HG02884 (cell line): ENCODE measurements around the gene PDZD8.
"Not testable (repeated sequence)": the region's sequence is repeated elsewhere in the genome, so short reads cannot be mapped to it uniquely, and the experiment has no call there.

Source experiments
- ATAC-seq: cut with Tn5 transposase; IDR thresholded peaks from one replicate; pipeline ENCODE4 v1.9.1; 2021; ENCODE audit warnings: mild to moderate bottlenecking, moderate library complexity; ENCODE audit not compliant: unreplicated experiment

PDZD8 gene

DNA sequence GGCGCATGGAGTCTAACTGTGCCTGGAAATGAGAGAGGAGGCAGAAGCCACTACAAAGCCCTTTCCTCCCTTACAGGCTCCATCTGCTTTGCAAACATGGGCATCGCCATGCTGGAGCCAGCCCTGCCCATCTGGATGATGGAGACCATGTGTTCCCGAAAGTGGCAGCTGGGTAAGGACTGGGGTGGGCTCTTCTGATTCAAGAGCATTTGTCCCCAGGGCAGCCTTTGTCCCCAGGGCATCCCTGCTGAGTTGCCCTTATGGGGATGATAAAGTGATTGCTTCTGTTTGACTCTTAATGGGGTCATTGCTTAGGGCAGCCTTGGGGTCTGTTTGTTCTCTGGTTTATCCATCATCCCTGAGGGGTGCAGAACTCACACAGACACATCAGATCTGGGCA, 117.5 kb downstream of the PDZD8 start:
- no peak for ATAC-seq

DNA sequence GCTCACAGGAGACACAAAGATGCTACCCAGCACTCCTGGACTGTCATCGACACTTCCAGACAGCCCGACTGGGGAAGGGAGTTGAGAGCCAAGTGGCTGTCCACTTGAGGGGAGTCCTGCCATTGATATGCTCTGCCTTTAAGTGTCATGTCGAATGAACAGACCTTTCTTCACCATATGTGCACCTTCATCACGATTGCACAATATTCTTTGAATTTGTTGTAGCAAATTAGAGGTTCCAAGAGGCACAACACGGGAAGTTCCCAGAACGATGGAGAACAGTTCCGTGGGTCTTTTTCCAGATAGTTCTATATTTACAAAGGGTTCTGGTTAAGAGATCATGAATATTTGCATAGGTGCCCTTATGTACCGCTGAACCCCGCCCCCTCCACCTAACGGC, 118.3 kb downstream of the PDZD8 start:
- no peak for ATAC-seq

DNA sequence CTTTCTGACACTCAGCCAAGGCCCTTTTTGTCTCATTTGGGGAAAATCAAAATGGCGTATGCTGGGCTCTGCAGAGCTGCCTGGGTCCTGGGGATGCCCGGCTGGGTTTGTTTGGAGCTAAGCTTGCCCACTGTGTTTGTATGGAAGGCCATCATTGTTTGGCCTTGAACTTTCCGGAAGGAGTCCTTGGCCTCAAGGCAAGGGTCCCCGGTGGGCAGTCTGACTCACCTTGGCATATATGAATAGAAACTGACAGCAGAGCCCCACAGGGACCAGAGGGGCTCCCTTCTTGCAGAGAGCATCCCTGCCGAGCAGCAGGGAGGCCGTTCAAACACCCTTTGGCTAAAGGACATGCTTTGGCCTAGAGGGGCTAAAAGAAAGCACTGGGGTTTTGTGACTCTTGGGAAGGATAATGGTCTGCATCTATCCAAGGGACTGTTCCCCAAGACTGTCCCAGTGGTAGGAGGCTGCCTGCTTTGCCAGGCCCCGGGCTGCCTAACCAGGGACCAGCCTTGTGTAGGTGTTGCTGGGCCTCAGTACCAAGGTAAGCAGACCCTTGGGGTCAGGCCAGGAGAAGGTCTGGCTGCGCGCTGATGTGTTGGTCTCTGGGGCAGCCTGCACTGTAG, 119.3 kb downstream of the PDZD8 start:
- ATAC-seq = no peak

DNA sequence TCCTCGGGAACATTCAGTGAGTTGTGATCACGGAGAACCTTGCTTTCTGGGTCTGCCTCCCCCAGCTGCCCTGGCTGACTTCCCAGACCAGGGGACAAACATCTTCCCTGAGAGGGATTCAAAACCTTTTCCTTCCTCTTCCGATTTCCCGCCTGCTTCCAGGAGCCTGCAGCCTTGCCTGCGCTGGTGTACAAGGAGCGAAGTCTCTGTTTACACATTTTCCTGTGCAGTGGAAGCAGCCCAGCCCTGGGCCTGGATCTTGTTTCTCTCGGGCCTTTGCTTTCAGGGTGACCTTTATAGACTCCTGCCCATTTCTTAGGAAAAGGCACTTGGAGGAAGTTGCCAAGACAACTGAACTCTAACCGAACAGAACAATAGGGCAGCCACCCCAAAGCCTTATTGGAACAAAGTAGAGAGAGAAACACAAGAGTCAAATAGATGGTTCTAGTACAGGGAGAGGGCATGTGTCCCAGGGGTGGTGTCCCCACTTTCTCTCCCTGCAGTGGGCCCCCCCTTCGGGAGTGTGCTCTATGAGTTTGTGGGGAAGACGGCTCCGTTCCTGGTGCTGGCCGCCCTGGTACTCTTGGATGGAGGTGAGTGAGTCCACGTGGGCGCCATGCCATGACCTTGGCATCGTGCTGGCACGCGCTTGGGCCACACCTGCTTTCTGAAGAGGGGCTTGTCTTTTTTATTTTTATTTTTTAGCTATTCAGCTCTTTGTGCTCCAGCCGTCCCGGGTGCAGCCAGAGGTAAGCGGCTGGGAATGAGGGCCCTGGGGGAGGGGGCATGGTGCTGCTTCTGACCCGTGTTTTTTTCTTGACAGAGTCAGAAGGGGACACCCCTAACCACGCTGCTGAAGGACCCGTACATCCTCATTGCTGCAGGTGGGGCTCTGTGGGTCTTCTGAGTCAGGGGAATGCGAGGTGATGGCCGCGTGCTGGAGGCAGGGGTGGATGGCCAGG, 120.2 kb downstream of the PDZD8 start:
- no peak for ATAC-seq

DNA sequence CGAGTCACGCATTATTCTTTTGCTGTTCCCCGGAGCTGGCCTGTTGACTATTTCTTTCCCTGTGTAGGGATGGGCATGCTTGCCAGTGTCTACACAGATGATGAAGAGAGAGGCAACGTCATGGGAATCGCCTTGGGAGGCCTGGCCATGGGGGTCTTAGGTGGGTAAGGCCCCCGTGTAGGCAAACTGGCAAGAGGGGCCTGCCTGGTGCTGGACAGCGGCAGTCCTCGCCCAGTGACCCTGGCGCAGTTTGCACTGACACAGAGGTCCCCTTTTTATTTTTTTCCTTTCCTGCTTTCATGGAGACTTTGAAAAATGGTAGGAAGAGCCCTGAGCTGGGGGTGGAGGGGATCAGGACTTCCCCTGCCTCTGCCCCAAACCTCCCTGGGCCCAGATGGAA, 120.9 kb downstream of the PDZD8 start:
- ATAC-seq = no peak

DNA sequence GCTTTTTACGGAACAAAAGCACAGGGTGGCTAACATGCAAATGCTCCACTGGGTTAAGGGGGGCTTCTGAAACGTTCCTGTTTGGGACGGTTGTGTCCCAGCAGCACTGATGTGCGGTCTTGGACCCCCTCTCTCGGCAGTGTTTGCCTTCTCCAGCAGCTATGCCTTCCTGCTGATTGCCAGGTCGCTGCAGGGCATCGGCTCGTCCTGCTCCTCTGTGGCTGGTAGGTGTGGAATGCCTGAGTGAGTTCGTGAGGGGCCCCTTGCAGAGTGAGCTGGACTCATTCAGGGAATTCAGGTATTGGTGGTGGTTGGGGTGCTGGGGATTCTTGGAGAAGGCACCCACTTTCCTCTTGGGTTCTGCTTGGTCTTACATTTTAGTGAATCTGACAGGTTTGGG, 121.3 kb downstream of the PDZD8 start:
- ATAC-seq = no peak

DNA sequence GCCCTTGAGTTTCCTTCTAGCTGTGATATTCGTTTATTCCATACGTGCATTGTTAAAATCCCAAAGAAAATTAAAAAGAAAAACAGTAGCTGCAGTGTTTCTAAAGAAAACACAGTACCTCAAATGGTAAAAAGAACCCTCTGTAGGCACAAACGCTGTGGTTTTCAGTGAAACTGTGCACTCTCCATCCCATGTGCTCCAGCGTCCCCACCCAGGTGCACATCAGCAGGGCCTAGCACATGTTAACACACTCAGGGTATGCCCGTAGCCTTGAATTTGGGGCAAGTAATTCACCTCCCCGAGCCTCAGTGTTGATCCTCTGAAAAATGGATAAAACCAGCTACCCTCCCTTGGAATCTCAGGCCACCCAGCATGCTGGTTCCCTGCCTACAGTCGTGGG, 124.8 kb downstream of the PDZD8 start:
- ATAC-seq = no peak

DNA sequence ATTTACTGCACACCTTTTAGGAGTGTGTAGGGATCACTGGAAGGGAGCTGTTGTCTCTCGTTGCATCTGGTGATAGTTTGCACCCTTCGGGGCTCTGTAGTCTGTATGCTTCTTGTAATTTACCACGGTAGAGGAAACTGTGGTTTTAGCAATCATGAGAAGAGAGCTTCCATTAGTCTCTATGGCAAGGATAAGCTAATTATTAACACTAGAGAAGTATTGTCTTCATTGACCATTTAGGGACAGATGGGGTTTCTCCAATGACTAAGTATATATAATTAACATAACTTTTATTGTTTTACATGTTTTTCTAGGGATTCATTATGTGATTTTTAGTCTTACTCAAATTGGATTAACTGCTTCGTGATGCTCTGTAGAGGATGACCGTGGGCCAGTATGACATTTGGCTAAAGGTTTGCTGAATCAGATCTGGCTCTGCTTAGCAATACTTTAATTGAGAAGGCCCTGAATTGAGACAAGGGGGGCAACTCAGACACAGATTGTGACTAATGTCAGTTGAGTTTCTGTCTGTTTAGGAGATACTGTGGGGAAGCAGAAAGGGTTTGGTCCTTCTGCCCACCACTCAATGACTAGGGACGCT, 125.6 kb downstream of the PDZD8 start:
- ATAC-seq = no peak

DNA sequence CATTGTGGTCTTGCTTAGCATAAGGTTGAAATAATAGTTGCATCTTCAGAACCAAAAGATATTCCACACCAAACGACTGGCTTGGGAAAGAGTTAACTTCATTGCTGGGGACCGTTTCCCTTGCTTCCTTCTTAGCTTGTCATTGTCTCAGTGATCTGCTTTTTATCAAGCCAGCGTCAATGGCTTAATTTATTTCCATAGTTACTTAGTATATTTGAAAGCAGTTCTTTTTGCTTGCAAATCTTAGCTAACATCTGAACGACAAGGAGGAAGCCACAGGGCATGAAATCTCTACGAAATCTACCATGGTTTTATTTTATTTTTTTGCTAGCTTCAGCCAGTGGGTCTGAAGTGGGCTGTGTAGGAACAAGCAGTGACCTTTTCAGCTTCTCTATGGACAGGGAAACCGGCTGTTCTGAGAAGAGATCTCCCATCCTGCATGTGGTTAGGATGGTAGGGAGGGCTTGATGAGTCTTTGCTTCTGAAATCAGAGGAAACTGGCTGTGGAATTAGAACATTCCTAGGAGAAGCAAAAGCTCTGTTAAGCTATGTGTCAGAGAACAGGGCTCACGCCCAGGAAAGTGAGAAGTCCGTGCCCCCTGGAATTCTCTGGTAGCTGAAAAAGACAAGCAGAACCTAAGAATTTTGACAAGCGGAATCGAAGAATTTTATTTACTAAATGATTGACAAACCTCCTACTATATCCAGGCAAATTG, 126.3 kb downstream of the PDZD8 start:
- no peak for ATAC-seq

DNA sequence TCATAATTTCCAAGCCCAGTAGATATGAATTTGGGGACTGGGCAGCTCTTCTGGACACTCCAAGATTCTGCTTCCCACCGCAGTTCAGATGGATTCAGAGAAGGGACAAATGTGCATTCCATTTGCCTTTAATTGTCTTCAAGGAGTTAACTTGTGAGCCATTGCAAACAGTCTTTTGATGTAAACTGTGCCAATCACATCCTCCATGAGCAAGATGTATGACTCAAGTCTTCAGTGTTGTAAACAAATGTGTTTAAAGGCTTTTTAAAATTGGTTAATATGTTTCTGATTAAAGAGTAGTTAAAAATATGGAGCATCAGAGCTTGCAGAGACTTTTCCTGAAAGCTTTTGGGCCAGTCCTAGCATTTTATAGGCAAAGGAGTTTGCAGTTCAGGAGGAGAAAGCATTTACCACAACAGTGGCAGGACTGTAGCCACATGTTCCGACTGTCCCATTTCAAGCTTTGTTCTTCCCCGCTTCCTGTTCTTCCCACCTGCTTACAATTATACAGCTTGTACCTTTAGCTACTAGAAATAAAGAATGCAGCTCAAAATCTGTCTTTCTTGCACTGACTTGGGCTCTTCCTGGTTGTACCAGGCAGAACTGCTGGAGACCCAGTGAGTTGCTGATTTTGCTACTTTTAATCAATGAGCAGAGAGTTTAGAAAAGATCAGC, 128.1 kb downstream of the PDZD8 start:
- ATAC-seq = no peak

DNA sequence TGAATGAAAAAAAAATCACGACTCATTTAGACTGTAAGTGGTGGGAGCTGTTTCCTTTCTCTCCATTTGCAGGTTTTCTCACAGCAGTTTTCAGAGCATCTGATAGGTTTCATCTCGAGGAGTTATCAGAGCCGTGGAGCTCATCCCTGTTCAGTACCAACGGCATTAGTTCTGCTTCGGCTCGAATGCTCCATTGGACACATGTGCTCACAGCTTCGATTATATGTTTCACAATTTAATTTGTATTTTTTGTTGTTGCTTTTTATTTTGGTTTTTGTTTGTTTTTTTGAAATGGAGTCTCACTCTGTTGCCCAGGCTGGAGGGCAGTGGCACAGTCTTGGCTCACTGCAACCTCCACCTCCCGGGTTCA, 132.8 kb downstream of the PDZD8 start:
- ATAC-seq = no peak

DNA sequence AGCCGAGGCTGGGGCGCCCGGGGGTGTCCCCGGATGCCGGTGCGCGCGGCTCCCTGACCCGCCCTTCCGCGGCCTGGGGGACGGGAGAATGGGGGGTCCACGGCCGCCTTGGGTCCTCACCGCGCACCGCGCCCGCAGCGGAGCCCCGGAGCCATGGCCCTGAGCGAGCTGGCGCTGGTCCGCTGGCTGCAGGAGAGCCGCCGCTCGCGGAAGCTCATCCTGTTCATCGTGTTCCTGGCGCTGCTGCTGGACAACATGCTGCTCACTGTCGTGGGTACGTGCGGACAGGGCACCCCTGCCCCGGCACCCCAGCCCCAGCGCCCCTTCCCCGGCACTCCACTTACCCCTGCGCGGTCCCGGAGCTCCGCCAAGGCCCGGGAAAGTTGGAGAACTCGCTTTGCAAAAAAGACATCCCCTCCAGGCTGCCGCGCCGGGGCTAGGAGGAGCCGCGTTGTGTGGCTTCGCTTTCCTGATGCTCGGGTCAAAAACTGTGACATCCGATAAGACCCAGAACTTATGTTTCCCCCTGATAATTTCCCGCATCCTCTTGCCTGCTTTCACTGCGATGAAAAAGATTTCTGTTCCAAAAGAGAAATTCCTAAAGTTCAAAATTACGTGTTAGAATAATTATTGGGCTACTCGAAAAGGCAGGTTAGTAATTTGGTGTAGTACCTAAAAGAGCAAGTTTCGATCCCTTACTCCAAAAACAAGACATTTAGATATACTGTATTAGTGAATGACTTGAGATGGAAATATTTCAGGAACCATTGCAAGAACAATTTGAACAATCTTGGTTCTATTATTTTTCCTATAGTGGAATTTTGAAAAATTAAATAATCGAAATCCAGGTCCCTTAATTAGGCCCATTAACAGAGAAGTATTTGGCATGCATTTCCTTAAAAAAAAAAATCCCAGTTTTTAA, 133.4 kb downstream of the PDZD8 start:
- no peak for ATAC-seq

DNA sequence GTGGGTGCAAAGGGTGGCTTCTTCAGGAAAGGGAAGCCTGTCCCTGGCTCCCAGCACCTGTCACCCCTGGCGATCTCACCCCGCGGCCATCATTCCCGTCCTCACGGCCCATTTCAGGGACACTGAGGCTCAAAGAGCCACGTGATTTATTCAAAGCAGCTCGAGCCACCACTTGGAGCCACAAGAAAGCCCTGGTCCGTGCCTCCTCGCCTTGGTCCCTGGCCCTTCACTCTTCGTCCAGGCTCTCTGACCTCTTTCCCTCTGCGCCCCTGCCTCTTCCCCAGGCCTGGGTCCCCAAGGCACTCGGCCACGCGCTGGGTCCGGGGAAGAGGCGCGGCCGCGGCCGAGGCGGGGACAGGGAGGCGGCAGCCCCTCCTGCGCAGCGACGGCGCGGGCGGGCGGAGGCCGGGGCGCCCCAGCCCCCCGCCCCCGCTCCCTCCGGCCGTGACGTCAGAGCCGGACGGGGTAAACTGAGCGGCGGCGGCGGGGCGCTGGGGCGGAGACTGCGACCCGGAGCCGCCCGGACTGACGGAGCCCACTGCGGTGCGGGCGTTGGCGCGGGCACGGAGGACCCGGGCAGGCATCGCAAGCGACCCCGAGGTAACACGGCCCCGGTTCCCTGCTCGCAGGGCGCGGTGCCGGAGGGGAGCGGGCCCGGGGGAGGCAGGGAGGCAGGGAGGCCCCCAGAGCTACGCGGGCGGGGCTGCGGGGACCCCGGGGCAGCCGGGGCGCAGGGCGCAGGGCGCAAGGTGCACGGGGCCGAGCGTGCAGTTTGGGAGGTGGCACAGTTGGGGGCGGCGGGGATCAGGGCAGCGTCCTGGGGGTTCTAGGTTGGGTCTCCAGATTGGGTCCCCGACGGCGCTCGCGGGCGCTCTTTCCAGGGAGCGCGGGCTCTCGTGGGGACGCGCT, 134.4 kb downstream of the PDZD8 start, which contains the start of gene SLC18A2:
SLC18A2 (plus strand) TSS at position 494 of the 909 bp plus-strand sequence. CDS start 580 bp downstream, outside the sequence.
- no peak for ATAC-seq

DNA sequence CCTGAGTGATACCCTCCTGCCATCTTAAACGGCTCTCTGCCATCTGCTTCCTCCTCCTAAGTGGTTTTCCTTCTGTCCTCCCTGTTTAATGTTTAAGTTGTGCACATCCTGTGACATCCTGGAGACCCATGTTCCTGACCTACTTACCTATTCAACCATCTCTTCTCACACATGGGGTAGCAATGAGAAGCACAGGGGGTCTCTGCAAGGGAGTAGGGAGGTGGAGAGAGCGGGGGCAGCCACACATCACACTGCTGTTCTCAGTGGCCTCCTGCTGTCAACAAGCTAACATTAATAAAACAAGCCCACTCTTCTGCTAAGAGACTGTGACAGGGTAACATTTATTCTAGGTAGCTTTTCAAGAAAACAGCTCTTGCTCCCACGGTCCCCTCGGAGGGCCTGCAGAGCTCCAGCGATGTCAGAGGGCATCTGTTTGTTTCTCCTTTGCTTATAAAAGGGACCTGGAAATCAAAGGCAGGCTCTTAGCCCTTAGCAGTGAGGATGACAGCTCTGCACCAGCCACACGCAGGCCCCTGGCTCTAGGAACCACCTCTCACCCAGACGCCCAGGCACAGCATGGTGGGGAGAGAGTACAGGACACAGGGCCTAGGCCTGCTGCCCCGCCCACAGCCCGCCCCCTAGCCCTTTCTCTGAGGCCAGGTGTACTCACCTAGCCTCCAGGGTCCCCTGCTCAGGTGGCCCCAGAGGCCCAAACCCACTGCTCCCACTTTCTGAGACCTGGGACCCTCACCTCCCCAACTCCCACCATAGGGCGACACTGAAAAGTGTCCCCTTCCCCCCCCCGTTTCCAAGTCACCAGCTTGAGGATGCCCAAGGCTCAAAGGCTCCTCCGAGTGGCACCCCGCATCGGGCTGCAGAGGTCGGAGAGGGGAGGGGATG, 135.3 kb downstream of the PDZD8 start:
- no peak for ATAC-seq

DNA sequence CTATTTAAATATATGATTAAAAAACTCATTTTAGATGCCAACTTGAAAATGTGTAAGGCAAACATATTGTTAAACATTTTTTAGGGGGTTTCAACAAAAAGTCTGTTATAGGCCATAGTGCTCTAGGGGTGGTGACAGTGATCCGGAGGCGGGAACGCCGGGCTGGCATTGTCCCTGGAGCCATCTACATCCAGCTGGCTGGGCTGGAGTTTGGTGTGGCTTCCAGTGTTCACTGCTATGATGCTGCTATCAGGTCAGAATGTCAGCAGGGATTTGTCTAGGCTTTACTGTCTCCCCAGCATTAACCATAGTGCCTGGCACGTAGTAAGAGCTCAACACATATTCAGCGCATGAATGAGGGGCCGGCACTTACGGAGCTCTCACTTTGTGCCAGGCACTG, 136.2 kb downstream of the PDZD8 start:
- ATAC-seq = no peak

DNA sequence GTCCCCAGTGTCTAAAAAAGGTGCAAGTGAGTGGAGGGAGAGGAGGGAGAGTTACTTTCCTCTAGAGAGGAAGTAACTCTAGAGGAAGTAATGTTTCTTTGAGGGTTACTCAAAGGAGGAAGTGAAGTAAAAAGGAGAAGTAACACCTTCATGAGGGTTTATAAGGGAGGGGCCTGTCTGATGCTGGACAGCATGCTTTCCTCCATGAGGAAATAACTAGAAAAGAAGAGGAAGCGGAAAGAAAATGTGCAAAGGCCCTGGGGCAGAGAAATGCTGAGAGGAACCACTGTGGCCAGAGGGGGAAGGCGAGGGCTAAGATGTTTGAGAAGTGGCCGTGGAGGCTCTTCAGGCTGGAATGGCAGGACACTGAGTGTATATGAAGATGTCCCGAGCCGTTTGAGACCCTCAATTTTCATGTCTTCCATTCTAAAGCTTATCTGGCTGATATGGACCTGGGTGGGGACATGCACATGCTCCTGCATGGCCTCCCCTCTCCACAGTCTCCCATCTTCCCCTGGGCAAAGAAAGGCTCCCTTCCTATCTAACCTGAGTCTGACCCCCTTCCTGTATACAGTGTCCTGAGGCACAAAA, 137.7 kb downstream of the PDZD8 start:
- ATAC-seq = no peak

DNA sequence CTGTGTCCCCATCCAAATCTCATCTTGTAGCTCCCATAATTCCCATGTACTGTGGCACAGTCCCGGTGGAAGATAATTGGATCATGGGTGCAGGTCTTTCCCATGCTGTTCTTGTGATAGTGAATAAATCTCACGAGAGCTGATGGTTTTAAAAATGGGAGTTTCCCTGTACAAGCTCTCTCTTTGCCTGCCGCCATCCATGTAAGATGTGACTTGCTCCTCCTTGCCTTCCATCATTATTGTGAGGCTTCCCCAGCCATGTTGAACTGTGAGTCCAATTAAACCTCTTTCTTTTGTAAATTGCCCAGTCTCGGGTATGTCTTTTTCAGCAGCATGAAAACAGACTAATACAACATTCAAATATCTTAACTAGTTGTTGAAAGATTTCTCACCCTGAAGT, 145.1 kb downstream of the PDZD8 start:
- not testable (repeated sequence) for ATAC-seq
